GM21529 (cell line): ENCODE data around the gene TOPORS.
A peak's percentile ranks its signal among the peaks of the same experiment; 100 is the strongest.
"Not testable (repeated sequence)": the region's sequence is repeated elsewhere in the genome, so short reads cannot be mapped to it uniquely, and the experiment has no call there.

Experiments used
- ATAC-seq: cut with Tn5 transposase; IDR thresholded peaks from one replicate; pipeline ENCODE4 v1.9.1; 2021; ENCODE audit not compliant: unreplicated experiment

TOPORS gene

GRCh38 chr9:32552172-32552872 lies at the start of gene TOPORS, which contains the start of gene SMIM27:
Gene TOPORS, minus strand, starts transcription at chr9:32552586. Its CDS starts 150 bp downstream, at chr9:32552436.
Gene SMIM27, plus strand, starts transcription at chr9:32552327. Its CDS starts 108 bp downstream, at chr9:32552435.
- peak; percentile 64 for ATAC-seq

DNA sequence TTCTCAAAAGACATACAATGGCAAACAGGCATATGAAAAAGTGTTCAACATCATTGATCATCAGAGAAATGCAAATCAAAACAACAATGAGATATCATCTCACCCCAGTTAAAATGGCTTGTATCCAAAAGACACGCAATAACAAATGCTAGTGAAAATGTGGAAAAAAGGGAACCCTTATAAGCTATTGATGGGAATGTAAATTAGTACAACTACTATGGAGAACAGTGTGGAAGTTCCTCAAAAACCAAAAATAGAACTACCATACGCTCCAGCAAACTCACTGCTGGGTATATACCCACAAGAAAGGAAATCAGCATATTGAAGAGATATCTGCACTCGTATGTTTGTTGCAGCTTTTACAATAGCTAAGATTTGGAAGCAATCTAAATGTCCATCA lies 46.6 kb upstream of the TOPORS start:
- ATAC-seq = not testable (repeated sequence)

DNA sequence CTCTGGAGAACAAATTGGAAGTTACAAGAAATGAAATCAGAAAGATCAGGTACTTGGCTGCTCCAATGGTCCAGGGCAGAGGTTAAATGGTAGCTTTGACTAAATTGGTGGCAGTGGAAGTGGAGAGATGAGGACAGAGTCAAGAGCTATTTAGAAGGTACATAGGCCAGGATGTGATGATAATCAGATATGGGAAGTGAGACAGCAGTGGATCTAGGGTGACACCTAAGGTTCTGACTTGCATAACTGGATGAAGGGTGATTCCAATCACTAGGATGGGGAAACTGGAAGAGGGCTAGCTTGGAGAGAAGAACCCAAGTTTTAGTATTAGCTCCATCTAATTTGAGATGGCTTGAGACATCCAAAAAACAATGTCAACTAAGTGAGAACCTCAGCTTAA lies 44.5 kb upstream of the TOPORS start:
- no peak for ATAC-seq

GRCh38 chr9:32596096-32596865 lies 43.9 kb upstream of the TOPORS start:
- ATAC-seq = no peak

DNA sequence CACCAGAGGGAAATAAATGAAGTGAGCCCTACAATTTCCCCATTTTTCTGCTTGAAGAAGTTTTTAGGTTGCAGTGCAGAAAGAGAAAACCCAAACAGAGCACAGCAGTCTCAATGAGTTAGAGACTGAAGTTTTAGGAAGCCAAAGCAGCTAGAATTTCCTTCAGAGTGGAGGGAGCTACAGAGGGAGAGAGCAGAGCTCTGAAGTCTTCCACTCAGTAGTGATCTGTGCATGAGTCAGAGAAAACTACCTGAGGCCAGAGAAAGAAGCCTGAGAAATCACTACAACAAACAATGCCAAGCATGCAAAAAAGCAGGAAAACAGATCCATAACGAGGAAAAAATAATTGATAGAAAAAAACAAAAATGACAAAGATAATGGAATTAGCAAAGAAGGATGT lies 38.5 kb upstream of the TOPORS start:
- no peak for ATAC-seq

- ATAC-seq = no peak
Measured at GRCh38 chr9:32590476-32590875, 38.1 kb upstream of the TOPORS start.

DNA sequence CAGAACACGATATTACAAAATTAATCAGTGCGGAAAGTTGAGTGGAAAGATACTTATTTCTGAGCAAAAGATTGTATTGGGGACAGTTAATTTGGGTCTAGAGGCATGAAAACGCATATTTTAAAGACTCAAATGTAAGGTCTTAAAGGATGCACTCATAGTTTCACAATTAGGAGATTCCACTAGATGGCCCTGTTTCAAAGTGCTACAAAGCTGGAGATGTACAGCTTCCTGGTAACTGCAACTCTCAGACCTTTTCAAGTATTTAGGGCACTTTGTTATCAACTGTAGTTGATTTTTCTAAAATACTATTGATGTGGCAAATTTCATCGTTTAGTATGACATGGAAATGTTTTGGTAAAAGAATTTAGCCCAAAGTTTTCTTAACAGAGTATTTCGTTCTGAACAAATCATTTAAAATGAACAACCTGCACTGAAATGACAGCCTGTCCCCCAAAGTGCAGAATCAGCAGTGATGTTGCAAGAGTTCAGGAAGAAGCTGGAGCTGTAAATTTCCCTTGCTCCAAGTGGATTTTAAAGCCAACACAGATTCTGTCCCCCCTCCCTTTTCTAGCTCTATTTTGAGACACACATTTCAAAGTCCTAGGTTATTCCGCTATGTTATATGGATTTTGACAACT lies 36.8 kb upstream of the TOPORS start:
- peak; percentile 67 for ATAC-seq

DNA sequence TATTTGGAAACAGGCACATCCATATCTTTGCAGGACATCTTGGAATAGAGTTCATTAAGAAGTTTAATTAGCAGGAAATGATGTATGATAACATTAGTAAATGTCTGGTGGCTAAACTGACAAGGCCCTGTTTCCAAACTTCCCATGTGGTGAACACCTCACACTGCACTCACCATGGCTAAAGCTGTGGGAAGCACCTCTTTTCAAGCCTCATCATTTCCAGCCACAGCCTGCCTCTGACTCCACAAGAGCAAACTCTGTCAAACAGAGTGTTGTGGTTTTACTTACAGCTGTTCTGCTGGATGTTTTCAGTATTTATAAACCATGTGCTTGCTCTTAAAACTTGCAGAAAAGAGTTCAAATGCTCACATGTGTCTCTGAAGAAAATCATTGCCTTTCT lies 35.5 kb upstream of the TOPORS start:
- peak; percentile 58 for ATAC-seq

DNA sequence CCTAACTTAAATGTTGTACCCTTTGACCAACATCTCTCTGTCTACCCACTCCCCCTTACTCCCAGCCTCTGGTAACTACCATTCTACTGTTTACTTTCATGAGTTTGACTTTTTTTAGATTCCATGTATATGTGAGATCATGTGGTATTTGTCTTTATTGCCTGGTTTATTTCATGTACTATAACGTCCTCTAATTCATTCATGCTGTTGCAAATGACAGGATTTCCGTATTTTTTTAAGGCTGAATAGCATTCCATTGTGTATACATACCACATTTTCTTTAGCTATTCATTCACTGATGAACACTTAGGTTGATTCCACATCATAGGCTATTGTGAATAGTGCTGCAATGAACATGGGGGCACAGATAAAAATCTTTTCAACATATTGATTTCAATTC lies 32.4 kb upstream of the TOPORS start:
- no peak for ATAC-seq

GRCh38 chr9:32581512-32582143 lies 29.2 kb upstream of the TOPORS start:
- ATAC-seq = no peak

GRCh38 chr9:32580631-32581300 lies 28.4 kb upstream of the TOPORS start:
- no peak for ATAC-seq

- peak; percentile 49 for ATAC-seq
Measured at GRCh38 chr9:32579706-32580331, 27.4 kb upstream of the TOPORS start.

- ATAC-seq = no peak
Measured at GRCh38 chr9:32578976-32579375, 26.6 kb upstream of the TOPORS start.

GRCh38 chr9:32577316-32577715 lies 24.9 kb upstream of the TOPORS start:
- ATAC-seq = peak; percentile 32

- no peak for ATAC-seq
Measured at GRCh38 chr9:32574858-32575257, 22.5 kb upstream of the TOPORS start.

DNA sequence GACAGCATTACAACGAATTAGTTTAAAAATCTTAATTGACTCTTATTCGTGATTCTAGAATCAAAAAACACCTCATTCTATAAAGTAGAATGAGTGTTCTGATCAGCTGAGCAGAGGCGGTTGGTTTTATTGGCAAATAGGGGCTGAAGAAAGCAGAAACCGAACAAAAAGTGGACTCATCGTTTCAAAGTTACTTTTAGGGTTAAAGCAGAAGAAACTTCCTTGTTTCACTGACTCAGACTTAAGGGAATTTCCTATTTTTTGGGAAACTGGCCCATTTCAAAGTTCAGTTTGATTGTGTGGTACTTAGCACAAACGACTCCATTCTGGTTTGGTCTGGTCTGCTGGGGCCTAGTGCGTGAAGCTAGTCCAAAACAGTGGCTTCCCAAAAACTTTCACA lies 21.4 kb upstream of the TOPORS start:
- no peak for ATAC-seq

GRCh38 chr9:32572900-32573523 lies 20.6 kb upstream of the TOPORS start, which contains the start of gene NDUFB6:
Gene NDUFB6, minus strand, starts transcription at chr9:32573159. Its CDS starts 99 bp downstream, at chr9:32573060.
- peak; percentile 80 for ATAC-seq

GRCh38 chr9:32571969-32572899 lies 19.8 kb upstream of the TOPORS start:
- ATAC-seq = peak; percentile 88

DNA sequence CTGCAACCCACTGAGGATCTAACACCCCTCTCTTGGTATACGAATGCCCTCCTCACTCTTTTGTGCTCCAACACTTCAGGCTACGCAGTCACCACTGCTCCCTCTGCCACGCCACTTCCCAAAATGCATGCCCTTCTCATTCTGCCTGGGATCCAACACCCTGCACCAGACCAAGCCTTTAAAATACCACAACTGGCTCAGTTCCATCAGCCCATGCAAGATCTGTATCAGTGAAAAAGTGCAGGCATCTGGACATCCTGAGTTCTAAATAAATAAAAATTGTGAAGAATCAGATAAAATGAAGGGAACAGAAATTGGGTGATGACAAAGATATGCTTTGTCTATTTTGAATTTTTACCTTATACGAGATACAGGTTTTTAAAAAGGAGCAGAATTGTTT lies 17.9 kb upstream of the TOPORS start:
- no peak for ATAC-seq
